HG02759 (cell line): Measurements from ENCODE around the gene DGKZ.
A peak's percentile ranks its signal among the peaks of the same experiment; 100 is the strongest.

ENCODE experiments used
- ATAC-seq: cut with Tn5 transposase; IDR thresholded peaks from one replicate; pipeline ENCODE4 v1.9.1; 2021; ENCODE audit warnings: mild to moderate bottlenecking, moderate library complexity; ENCODE audit not compliant: unreplicated experiment

DGKZ gene

GRCh38 chr11:46322759-46323158, 24.5 kb upstream of the DGKZ start:
- no peak for ATAC-seq

GRCh38 chr11:46326813-46327416, 20.3 kb upstream of the DGKZ start:
- ATAC-seq = no peak

- no peak for ATAC-seq
Observed at GRCh38 chr11:46327829-46328228, 19.4 kb upstream of the DGKZ start.

DNA sequence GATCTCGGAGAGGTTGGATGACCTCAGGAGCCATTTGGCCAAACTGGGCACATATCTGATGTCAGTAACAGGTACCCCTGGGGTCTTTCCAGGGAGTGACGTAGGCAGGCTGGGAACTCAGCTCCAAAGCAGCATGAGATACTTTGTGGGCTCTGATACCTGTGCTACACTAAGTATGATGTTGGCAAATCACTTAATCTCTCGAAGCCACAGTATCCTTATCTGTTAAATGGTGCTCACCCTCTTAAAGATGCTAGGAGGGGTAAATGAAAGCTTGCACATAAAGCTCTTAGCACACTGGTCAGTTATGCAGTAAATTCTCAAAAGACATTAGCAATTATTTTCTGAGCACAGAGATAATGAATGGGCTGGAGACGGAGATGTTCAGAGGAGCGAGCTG, 17.1 kb upstream of the DGKZ start:
- ATAC-seq = no peak

DNA sequence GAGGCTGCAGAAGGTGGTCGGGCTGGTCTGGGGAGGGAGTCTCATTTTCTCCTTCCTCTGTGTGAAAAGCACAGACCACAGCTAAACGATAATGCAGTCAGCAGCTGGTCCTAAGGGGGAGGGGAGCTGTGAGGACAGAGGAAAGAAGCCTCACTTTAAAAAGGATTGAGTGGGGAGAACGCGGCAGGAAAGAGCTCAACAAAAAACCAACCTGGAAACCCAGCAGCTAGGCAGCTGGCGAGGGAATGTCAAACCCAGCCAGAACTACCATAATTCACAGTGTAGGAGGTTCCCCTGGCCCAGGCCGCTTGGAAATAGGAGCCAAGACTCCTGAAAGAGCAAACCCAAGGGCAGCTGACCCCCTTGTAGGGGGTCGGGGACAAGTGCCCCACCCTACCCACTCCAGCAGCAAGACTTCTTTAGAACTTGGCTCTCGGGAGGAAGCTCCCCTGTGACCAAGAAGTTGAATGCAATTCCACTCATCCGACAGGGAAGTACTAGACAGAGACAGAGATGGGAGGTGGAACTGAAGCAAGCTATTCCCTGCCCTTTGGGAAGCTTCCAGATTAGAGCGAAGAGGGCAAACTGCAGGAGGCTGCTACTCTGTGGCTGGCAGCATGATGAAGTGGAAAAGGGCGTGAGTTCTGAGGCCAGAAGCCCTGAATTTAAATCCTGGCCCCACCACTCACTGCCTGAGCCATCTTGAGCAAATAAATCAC, 16.5 kb upstream of the DGKZ start:
- no peak for ATAC-seq

GRCh38 chr11:46331282-46331984, 15.8 kb upstream of the DGKZ start:
- ATAC-seq = no peak

- peak; percentile 10 for ATAC-seq
Observed at GRCh38 chr11:46332093-46332567, 15.1 kb upstream of the DGKZ start.

GRCh38 chr11:46332568-46333393, 14.5 kb upstream of the DGKZ start:
- ATAC-seq = peak; percentile 59

DNA sequence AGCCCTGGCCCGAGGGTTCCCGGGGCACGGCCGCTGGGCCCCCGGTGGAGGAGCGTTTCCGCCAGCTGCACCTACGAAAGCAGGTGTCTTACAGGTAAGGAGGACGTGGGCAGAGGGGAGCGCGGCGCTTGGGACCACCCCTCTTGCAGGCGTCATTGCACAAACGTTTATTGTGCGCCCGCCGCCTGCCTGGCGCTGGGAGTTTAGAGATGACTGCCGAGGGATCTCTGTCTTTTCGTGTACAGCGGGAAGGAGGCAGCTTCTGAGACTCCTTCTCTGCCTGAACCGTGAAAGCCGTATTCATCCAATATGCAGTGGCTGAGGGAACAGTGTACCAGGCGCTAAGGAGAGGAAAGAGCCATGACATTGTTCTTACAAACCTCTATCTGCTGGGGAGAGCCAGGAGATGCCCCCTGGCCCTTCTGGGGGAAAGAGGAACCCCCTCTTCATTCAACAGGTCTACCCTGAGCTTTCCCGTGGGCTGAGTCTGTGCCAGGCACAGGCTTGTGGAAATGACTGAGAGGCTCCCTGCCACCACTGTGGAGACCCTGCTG, 13.8 kb upstream of the DGKZ start:
- ATAC-seq = no peak

DNA sequence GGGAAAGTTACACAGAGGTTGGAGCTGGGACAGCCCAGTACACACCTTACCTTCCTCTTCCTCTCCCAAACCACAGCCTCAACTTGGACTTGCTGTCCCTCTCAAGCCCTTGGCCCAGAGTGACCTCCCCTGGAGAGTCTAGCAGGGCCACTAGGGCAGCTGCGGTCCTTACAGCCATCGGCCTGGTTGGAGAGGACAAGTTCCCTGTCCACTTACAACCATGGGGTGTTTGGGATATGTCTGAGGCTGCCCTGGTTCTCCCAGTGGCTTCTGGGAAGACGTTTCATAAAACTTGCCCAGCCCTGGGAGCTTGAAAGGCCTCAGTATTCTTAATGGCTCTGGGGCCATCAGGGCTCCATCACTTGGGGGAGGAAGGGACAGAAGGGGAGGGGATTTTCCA, 13.1 kb upstream of the DGKZ start:
- no peak for ATAC-seq

- no peak for ATAC-seq
Observed at GRCh38 chr11:46335271-46335670, 12.0 kb upstream of the DGKZ start.

GRCh38 chr11:46335890-46336562, 11.2 kb upstream of the DGKZ start:
- ATAC-seq = no peak

DNA sequence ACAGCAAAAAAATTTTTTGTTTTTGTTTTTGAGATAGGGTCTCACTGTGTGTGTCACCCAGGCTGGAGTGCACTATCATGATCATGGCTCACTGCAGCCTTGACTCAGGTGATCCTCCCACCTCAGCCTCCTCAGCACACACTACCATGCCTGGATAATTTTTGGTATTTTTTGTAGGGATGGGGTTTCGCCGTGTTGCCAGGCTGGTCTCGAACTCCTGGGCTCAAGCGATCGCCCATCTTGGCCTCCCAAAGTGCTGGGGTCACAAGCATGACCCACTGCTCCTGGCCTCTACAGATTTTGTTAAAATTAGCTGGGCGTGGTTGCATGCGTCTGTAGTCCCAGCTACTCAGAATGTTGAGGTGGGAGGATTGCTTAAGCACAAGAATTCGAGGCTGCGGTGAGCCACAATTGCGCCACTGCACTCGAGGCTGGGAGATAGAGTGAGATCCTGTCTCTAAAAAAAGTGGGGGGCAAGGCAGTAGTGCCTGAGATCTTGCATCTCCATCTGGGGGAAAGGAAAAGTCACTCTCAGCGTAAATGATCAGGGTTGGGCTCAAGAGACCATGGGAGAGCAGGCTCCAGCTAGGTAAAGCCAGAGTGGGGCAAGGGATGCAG, 10.6 kb upstream of the DGKZ start:
- ATAC-seq = no peak

DNA sequence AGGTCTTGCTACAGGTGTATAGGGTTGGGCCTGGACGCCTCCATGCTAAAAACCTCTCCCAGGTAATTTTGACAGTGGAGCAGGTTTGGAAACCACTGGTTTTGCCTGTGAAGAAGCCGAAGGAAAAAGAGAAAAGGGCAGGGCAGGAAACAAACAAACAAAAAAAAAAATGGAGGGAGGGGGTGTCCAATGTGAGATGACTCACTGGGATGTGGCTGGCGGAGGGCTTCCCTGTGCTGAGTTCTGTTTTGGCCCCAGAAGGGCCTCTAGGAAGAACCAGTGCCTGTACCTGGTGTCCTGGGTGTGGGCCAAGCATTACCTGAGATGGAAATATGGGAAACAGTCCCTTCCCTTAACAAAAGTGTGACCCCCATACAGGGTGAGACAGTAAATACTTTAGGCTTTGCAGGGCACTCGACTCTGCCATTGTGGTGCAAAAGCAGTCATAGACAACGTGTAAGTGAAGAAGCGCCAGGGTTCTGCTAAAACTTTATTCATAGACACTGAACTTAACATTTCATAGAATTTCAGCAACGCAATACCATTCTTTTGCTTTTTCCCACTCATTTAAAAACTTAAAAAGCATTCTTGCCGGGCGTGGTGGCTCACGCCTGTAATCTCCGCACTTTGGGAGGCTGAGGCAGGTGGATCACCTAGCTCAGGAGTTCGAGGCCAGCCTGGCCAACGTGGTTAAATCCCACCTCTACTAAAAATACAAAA, 9.5 kb upstream of the DGKZ start:
- ATAC-seq = no peak

DNA sequence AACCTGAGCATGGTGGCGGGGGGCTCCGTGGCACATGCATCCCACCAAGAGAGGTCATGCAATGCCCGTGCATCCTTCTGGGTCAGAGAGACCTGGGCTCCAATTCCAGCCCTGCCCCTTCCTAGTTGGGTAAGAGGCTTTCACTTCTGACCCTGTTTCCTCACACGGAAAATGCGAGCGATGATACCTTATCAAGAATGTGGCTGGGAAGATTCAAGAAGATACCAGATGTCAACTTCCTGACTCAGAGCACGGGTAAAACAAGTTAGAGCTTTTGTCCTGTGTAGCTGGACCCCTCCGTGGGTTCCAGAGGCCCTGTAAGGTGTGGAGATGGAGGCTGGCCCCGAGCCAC, 8.7 kb upstream of the DGKZ start:
- ATAC-seq = no peak

DNA sequence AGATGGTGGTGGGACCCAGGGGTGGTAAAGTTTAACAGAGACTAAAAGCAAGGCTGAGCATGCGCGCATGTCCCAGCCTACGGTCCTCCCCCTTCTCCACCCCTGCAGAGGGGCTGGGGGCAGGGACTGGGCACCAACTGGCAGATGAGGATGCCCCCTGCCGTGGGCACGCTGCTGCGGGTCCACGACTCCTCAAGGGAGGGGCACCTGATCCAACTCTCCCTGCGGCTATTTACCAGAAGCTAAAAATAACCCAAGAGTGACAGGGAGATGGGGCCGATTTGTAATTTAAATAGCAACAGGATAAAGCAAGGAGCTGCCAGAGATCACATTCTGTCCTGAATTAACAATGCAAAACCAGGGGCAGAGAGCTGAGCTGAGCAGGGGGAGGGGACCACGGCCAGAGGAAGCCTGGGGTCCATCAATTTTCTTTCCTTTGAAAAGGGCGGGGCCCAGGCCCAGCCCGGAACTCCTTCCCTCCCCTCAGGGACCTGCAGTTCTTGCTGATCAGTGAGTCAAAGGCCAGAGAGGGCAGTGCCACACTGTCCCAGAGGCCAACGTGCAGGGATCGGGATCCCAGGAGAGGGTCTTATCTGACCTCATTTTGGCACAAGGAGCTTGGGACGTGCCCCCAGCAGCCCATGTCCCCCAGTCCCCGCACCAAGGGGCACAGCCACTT, 8.1 kb upstream of the DGKZ start:
- no peak for ATAC-seq

GRCh38 chr11:46339816-46340215, 7.4 kb upstream of the DGKZ start:
- no peak for ATAC-seq

DNA sequence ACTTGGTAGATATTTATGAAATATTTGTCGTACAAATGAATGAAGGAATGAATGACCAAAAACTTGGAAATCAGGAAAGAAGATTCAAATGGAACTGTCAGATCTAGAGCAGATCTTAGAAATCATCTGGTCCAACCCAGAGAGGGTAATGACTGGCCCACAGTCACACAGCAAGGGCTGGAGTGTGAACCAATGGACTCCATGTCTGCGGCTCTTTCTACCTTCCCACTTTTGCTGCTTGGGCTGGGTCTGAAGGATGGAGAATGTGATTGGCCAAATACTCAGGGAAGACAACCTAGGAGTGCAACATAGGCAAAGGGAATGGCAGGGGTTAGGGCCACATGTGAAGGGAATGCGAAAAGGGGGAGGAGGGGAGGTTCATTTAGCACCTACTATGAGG, 5.8 kb upstream of the DGKZ start:
- ATAC-seq = no peak

- no peak for ATAC-seq
Observed at GRCh38 chr11:46342239-46342638, 5.0 kb upstream of the DGKZ start.
